SU-DHL-6 (cell line): ENCODE results near the gene RPS14.
A peak's percentile ranks its signal among the peaks of the same experiment; 100 is the strongest.
"Not testable (repeated sequence)": the region's sequence is repeated elsewhere in the genome, so short reads cannot be mapped to it uniquely, and the experiment has no call there.

Experiments used
- H2AFZ ChIP-seq: fragments of 200-600 bp; sonication (generic); 2 replicates; pipeline ENCODE4 v1.6.1; 2014; ENCODE audit warnings: low read depth, mild to moderate bottlenecking, moderate library complexity, mixed read lengths, antibody characterized with exemption, low read length; ENCODE audit not compliant: severe bottlenecking
- H3F3A ChIP-seq: fragments of 200-600 bp; shearing (Covaris generic); 2 replicates; pipeline ENCODE4 v1.6.0; 2016; ENCODE audit warnings: antibody characterized with exemption, mild to moderate bottlenecking; ENCODE audit not compliant: insufficient read depth
- H3K27ac ChIP-seq: fragments of 200-600 bp; sonication (generic); 2 replicates; pipeline ENCODE4 v1.5.1; 2016; ENCODE audit warnings: low read depth, mild to moderate bottlenecking, low read length, moderate library complexity, mixed read lengths
- H3K27me3 ChIP-seq: fragments of 200-600 bp; sonication (generic), shearing (Covaris generic); 2 replicates; pipeline ENCODE4 v1.6.0; 2014; ENCODE audit warnings: mild to moderate bottlenecking, low read length
- H3K36me3 ChIP-seq: fragments of 200-600 bp; sonication (generic); 2 replicates; pipeline ENCODE4 v1.6.1; 2014; ENCODE audit warnings: mild to moderate bottlenecking, low read length, mixed read lengths
- H3K4me2 ChIP-seq: fragments of 300-600, 200-600 bp; shearing (Covaris generic), sonication (generic); 2 replicates; pipeline ENCODE4 v1.6.0; 2014; ENCODE audit warnings: low read length, low read depth, mild to moderate bottlenecking; ENCODE audit not compliant: poor library complexity, severe bottlenecking
- H3K4me3 ChIP-seq: fragments of 200-600 bp; sonication (generic); 2 replicates; pipeline ENCODE4 v1.5.1; 2014; ENCODE audit warnings: antibody characterized with exemption, low read length, mild to moderate bottlenecking, mixed read lengths; ENCODE audit not compliant: insufficient read depth, poor library complexity, severe bottlenecking
- H3K79me2 ChIP-seq: fragments of 200-600 bp; sonication (generic); 2 replicates; pipeline ENCODE4 v1.6.1; 2014; ENCODE audit warnings: mild to moderate bottlenecking, low read length, moderate library complexity; ENCODE audit not compliant: insufficient read depth
- H3K9ac ChIP-seq: fragments of 200-600 bp; sonication (generic); 2 replicates; pipeline ENCODE4 v1.7.0; 2014; ENCODE audit warnings: mild to moderate bottlenecking, low read length
- H3K9me2 ChIP-seq: fragments of 200-600 bp; sonication (generic); replicated peaks from 2 replicates; pipeline ENCODE4 v1.6.1; 2014; ENCODE audit warnings: low read length; ENCODE audit not compliant: insufficient read depth
- H3K9me3 ChIP-seq: fragments of 200-600 bp; sonication (generic); 2 replicates; pipeline ENCODE4 v1.6.1; 2014; ENCODE audit warnings: low read length, mixed read lengths; ENCODE audit not compliant: insufficient read depth
- H4K20me1 ChIP-seq: fragments of 200-600 bp; sonication (generic); 2 replicates; pipeline ENCODE4 v1.6.1; 2014; ENCODE audit warnings: low read depth, mild to moderate bottlenecking, antibody characterized with exemption, low read length, moderate library complexity, mixed read lengths
- EZH2phosphoT487 ChIP-seq: fragments of 200-600 bp; sonication (generic), shearing (Covaris generic); conservative IDR thresholded peaks from 2 replicates; pipeline ENCODE4 v1.6.1; 2018; ENCODE audit warnings: mild to moderate bottlenecking, antibody characterized with exemption, low read length, moderate library complexity, mixed read lengths
- TF ChIP-seq, protein P1 (sequence below): fragments of 200-600 bp; sonication (generic); IDR thresholded peaks from one replicate; pipeline ENCODE4 v1.5.1; 2017; ENCODE audit warnings: antibody characterized with exemption, mild to moderate bottlenecking, low read length, moderate library complexity; ENCODE audit not compliant: insufficient read depth, poor library complexity, severe bottlenecking

RPS14 gene

DNA sequence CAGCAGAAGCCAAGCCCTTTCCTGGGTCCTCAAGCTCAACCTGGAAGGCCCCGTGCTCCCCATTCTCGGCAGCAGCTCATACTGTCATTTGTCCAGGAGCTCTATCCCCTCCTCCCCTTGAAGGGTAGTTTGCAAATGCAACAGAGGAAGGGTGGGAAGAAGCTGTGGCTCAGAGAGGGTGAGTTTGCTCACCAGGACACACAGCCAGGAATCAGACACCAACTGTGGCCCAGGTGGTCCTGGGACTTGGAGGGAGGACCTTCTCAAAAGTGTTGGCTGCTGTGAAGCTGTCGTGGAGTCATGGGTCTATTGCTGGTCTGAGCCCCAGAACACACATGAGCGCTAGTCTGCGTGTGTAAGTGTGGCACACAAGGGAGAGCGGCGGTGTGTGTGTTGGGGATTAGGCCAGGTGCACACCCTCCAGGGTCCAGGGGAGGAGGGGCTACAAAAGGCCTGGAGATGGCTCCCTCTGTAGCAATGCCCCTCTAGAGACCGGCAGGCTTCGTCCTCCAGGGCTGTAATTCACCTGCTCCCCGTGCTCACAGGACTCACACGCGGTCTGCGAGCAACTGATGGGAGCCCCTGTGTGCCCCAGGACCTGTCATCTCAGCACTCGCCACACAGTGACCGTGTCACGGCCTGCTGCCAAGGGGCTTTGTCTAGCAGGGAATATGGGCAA, 8.2 kb upstream of the RPS14 start:
- Histone ChIP-seq H3K9me3 (no peaks in the 10 kb centered on the region), H2AFZ (no peak overlapping the region), H3K79me2 (no peaks in the 10 kb centered on the region), H3K27me3 (no peaks in the 10 kb centered on the region), H4K20me1 (no peaks in the 10 kb centered on the region), H3K4me2 (no peak overlapping the region), H3K9me2 (no peaks in the 10 kb centered on the region), H3F3A (0 out of 2 replicates have a peak, but pooled peaks cover 3% of the 10 kb centered on the region), H3K36me3 (no peaks in the 10 kb centered on the region), H3K27ac (no peak overlapping the region), H3K9ac (0 out of 2 replicates have a peak overlapping the region, but pooled peaks have one; percentile 1), H3K4me3 (no peak overlapping the region)
- TF ChIP-seq EZH2phosphoT487, result no peak
- TF ChIP-seq, protein P1, sequence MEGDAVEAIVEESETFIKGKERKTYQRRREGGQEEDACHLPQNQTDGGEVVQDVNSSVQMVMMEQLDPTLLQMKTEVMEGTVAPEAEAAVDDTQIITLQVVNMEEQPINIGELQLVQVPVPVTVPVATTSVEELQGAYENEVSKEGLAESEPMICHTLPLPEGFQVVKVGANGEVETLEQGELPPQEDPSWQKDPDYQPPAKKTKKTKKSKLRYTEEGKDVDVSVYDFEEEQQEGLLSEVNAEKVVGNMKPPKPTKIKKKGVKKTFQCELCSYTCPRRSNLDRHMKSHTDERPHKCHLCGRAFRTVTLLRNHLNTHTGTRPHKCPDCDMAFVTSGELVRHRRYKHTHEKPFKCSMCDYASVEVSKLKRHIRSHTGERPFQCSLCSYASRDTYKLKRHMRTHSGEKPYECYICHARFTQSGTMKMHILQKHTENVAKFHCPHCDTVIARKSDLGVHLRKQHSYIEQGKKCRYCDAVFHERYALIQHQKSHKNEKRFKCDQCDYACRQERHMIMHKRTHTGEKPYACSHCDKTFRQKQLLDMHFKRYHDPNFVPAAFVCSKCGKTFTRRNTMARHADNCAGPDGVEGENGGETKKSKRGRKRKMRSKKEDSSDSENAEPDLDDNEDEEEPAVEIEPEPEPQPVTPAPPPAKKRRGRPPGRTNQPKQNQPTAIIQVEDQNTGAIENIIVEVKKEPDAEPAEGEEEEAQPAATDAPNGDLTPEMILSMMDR, result no peak

DNA sequence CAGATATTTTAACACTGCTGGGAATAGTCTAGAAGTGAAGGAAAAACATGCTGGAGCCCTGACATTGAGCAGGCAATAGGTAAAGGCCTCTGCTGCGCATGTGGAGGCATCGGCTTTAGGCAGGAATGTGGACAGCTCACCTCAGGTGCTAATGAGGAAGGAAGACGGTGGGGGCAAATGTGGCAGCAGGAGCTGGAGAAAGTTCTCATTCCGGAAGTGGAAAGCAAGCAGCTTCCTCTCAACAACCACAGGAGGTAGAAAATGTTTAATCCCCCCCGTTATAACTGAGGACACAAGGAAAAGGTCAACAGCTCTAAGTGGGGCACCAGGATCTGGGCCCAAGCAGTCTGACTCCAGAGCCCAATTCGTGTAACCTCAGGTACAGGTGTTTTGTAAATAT, 7.6 kb upstream of the RPS14 start:
- 0 out of 2 replicates have a peak, but pooled peaks cover 3% of the 10 kb centered on the region for H3F3A ChIP-seq
- no peaks in the 10 kb centered on the region for H4K20me1 ChIP-seq
- no peaks in the 10 kb centered on the region for H3K9me2 ChIP-seq
- no peak overlapping the region for H3K4me2 ChIP-seq
- H3K36me3 ChIP-seq, result no peaks in the 10 kb centered on the region
- no peaks in the 10 kb centered on the region for H3K9me3 ChIP-seq
- no peaks in the 10 kb centered on the region for H3K27me3 ChIP-seq
- H3K79me2 ChIP-seq, result no peaks in the 10 kb centered on the region
- no peak overlapping the region for H3K4me3 ChIP-seq
- H3K27ac ChIP-seq, result no peak overlapping the region
- TF ChIP-seq EZH2phosphoT487, result no peak
- TF ChIP-seq, protein P1, result no peak
- no peak overlapping the region for H2AFZ ChIP-seq
- H3K9ac ChIP-seq, result 0 out of 2 replicates have a peak overlapping the region, but pooled peaks have one; percentile 1

DNA sequence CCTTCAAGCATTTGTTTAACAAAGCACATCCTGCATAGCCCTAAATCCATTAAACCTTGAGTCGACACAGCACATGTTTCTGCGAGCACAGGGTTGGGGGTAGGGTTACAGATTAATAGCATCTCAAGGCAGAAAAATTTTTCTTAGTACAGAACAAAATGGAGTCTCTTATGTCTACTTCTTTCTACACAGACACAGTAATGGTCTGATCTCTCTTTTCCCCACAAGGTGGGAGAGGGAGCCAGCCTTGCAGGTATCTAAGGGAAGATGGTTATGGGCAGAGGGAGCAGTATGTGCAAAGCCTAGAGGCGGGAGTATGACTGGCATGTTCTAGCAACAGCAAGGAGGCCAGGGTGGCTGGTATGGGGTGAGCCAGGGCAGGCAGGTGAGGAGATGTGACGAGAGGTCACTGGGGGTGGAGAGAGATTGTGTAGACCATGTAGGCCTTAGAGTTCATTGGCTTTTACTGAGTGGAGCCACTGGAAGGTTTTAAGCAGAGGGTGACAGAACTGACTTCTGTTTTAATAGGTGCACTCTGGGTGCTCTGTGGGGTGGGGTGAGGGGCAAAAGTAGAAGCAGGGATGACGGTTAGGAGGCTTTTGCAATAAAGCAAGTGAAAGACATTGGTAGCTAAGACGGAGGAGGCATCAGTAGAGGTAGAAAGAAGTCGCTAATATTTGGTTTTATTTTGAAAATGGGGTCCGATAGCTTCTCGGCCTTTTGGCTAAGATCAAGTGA, 5.1 kb upstream of the RPS14 start:
- no peaks in the 10 kb centered on the region for H3K9me3 ChIP-seq
- H3K9me2 ChIP-seq, result no peaks in the 10 kb centered on the region
- H3K4me2 ChIP-seq, result no peak overlapping the region
- H4K20me1 ChIP-seq, result no peaks in the 10 kb centered on the region
- H3K79me2 ChIP-seq, result no peaks in the 10 kb centered on the region
- no peak overlapping the region for H3K27ac ChIP-seq
- H2AFZ ChIP-seq, result no peak overlapping the region
- no peaks in the 10 kb centered on the region for H3K36me3 ChIP-seq
- H3K4me3 ChIP-seq, result no peak overlapping the region
- no peaks in the 10 kb centered on the region for H3K27me3 ChIP-seq
- no peak for TF ChIP-seq EZH2phosphoT487
- TF ChIP-seq, protein P1, result no peak
- H3F3A ChIP-seq, result 0 out of 2 replicates have a peak, but pooled peaks cover 2% of the 10 kb centered on the region
- H3K9ac ChIP-seq, result no peak overlapping the region

DNA sequence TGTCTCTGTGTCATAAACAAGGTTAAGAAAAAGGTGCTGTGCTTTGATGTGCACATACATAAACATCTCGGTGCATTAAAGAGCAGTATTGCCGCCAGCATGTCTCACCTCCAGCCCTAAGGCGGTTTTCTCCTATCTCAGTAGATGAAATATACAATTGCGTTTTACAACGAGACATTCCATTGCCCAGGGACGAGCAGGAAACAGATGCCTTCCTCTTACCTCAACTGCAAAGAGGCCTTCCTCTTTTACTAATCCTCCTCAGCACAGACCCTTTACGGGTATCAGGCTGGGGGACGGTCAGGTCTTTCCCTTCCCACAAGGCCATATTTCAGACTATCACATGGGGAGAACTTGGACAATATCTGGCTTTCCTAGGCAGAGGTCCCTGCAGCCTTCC, 4.5 kb upstream of the RPS14 start:
- H3K36me3 ChIP-seq, H3K9me3 ChIP-seq, H3K9me2 ChIP-seq, H2AFZ ChIP-seq, H3F3A ChIP-seq, H4K20me1 ChIP-seq, H3K9ac ChIP-seq, H3K27me3 ChIP-seq, H3K4me2 ChIP-seq, H3K27ac ChIP-seq, H3K79me2 ChIP-seq, H3K4me3 ChIP-seq: not testable (repeated sequence)
